ENCODE data around the gene SS18.
A peak's percentile ranks its signal among the peaks of the same experiment; 100 is the strongest.

The SS18 gene

GRCh38 chr18:26052505-26052904 lies 37.9 kb downstream of the SS18 start:
- no peak for TF ChIP-seq CTCF (IDR thresholded peaks at IDR 0.05; ENCODE audit: low read depth, low read length)
- H3K4me3 ChIP-seq (replicated peaks in 1 of 2; ENCODE audit: low read depth in 2 of 2, low read length in 2 of 2), result no peak overlapping the region
- DNase-seq (ENCODE audit: low read depth in 2 of 2), result peak in 1 of 2 donors; percentile 40

DNA sequence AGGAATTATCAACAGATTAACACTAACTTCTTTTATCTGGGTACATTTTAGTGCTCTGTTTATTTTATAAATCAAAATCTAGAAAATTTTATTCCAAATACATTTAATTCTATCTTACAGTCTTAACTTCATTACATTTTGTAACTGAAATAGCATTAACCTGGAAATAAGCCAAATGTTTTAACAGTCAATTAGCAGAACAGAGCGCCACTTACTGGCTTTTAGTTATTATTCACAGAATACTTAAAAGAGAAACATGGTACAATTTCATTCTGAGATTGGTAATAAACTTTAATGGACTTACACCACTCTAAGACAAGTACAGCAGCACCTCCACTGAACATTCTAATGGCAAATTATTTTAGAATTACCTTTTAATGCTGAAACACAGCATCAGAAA lies 38.6 kb downstream of the SS18 start:
- TF ChIP-seq CTCF (IDR thresholded peaks at IDR 0.05; ENCODE audit: low read depth, low read length), result no peak
- no peak overlapping the region for H3K4me3 ChIP-seq (replicated peaks in 1 of 2; ENCODE audit: low read depth in 2 of 2, low read length in 2 of 2)
- DNase-seq (ENCODE audit: low read depth in 2 of 2), result peak in 1 of 2 donors; percentile 5

- no peak for TF ChIP-seq CTCF (IDR thresholded peaks at IDR 0.05; ENCODE audit: low read depth, low read length)
- no peak for DNase-seq (ENCODE audit: low read depth in 2 of 2)
- H3K4me3 ChIP-seq (replicated peaks in 1 of 2; ENCODE audit: low read depth in 2 of 2, low read length in 2 of 2), result no peak overlapping the region
Measured at GRCh38 chr18:26046419-26047077, 43.9 kb downstream of the SS18 start.

GRCh38 chr18:26044807-26045206 lies 45.6 kb downstream of the SS18 start:
- H3K4me3 ChIP-seq (replicated peaks in 1 of 2; ENCODE audit: low read depth in 2 of 2, low read length in 2 of 2), result no peak overlapping the region
- no peak for TF ChIP-seq CTCF (IDR thresholded peaks at IDR 0.05; ENCODE audit: low read depth, low read length)
- no peak for DNase-seq (ENCODE audit: low read depth in 2 of 2)

DNA sequence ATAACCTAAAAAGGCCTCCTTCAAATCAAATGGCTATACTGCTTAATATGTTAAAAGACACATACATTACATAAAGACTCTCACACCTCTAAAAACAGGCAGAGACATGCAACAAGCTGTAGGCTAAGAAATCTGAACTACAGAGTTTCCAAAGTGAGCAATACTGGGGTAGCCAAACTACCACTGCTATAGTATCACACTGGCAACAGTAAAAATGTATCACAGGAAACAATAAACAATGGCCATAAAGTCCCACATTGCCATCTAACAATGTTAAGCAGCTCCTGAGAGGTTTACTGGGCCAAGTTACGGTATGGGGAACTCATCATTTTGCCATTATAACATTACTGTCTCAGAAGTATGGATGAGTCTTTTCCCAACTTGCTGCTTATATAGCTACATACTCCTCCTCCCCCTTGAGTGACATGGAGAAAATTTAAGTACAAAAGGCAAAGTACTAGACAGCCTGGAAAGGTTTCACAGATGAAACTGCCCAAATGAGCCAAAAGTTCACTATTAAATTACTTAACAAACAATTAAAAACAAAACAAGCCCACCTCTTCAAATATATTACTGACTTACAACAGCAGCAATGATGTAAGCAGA lies 50.3 kb downstream of the SS18 start:
- DNase-seq (ENCODE audit: low read depth in 2 of 2), result peak in 1 of 2 donors; percentile 22
- no peak overlapping the region for H3K4me3 ChIP-seq (replicated peaks in 1 of 2; ENCODE audit: low read depth in 2 of 2, low read length in 2 of 2)
- no peak for TF ChIP-seq CTCF (IDR thresholded peaks at IDR 0.05; ENCODE audit: low read depth, low read length)

GRCh38 chr18:26039203-26039602 lies 51.2 kb downstream of the SS18 start:
- H3K4me3 ChIP-seq (replicated peaks in 1 of 2; ENCODE audit: low read depth in 2 of 2, low read length in 2 of 2), result no peak overlapping the region
- TF ChIP-seq CTCF (IDR thresholded peaks at IDR 0.05; ENCODE audit: low read depth, low read length), result no peak
- no peak for DNase-seq (ENCODE audit: low read depth in 2 of 2)
